Stimulated activated naive B cell treated with anti-CD40 and anti-IgM and Interleukin-4, amounts not matched to agents 10 μg/mL and 1 μg/mL and 100 μg/mL, for 72 hours (primary cell): ENCODE results near the gene SYPL1.

Experiments
- ATAC-seq, 2 donors: fragments of 150-1000 bp; cut with Tn5 transposase; replicated peaks; 2 replicates each; pipeline ENCODE4 v1.10.0; 2021; ENCODE audit warnings: moderate library complexity in 1 of 2
- DNase-seq: peaks from one replicate; pipeline ENCODE4 v3.0.0; 2021
- H3K27ac Mint-ChIP-seq: one replicate; pipeline ENCODE4 v1.8.0; 2022; ENCODE audit warnings: mild to moderate bottlenecking, mixed read lengths
- H3K27me3 Mint-ChIP-seq, 2 donors: one replicate each; pipeline ENCODE4 v1.8.0; 2022; ENCODE audit warnings: mixed read lengths in 2 of 2
- H3K36me3 Mint-ChIP-seq, 2 donors: one replicate each; pipeline ENCODE4 v1.8.0; 2022; ENCODE audit warnings: mixed read lengths in 2 of 2, mild to moderate bottlenecking in 1 of 2
- H3K4me1 Mint-ChIP-seq, 2 donors: one replicate each; pipeline ENCODE4 v1.8.0; 2022; ENCODE audit warnings: mixed read lengths in 2 of 2, mild to moderate bottlenecking in 1 of 2
- H3K4me3 Mint-ChIP-seq, 2 donors: one replicate each; pipeline ENCODE4 v1.8.0; 2022; ENCODE audit warnings: mild to moderate bottlenecking in 2 of 2, mixed read lengths in 2 of 2, moderate library complexity in 1 of 2
- H3K9me3 Mint-ChIP-seq, 2 donors: one replicate each; pipeline ENCODE4 v1.8.0; 2022; ENCODE audit warnings: mixed read lengths in 2 of 2, mild to moderate bottlenecking in 1 of 2

SYPL1 gene

GRCh38 chr7:106053109-106053508 lies 59.0 kb downstream of the SYPL1 start:
- H3K27me3 Mint-ChIP-seq: no peaks in the 10 kb centered on the region
- H3K4me3 Mint-ChIP-seq: no peak overlapping the region
- H3K4me1 Mint-ChIP-seq: peaks cover 59 to 92% of the 10 kb centered on the region in 2 donors
- no peaks in the 10 kb centered on the region for H3K36me3 Mint-ChIP-seq
- no peaks in the 10 kb centered on the region for H3K9me3 Mint-ChIP-seq
- ATAC-seq: no peak
- H3K27ac Mint-ChIP-seq: no peak overlapping the region
- DNase-seq: no peak

- ATAC-seq (no peak), DNase-seq (no peak)
- no peak overlapping the region for H3K27ac Mint-ChIP-seq
- no peaks in the 10 kb centered on the region for H3K36me3 Mint-ChIP-seq
- no peaks in the 10 kb centered on the region for H3K27me3 Mint-ChIP-seq
- H3K4me1 Mint-ChIP-seq: peaks cover 58 to 92% of the 10 kb centered on the region in 2 donors
- no peak overlapping the region for H3K4me3 Mint-ChIP-seq
- H3K9me3 Mint-ChIP-seq: no peaks in the 10 kb centered on the region
Measured at GRCh38 chr7:106052681-106053080, 59.4 kb downstream of the SYPL1 start.

GRCh38 chr7:106050746-106051117 lies 61.4 kb downstream of the SYPL1 start:
- H3K4me3 Mint-ChIP-seq: no peak overlapping the region
- no peaks in the 10 kb centered on the region for H3K27me3 Mint-ChIP-seq
- H3K9me3 Mint-ChIP-seq: no peaks in the 10 kb centered on the region
- DNase-seq (no peak), ATAC-seq (no peak)
- peaks cover 52 to 98% of the 10 kb centered on the region in 2 donors for H3K4me1 Mint-ChIP-seq
- no peaks in the 10 kb centered on the region for H3K36me3 Mint-ChIP-seq
- no peak overlapping the region for H3K27ac Mint-ChIP-seq

GRCh38 chr7:106050002-106050745 lies 61.9 kb downstream of the SYPL1 start:
- DNase-seq (no peak), ATAC-seq (peak in 1 of 2 donors; percentile 11)
- no peaks in the 10 kb centered on the region for H3K9me3 Mint-ChIP-seq
- H3K36me3 Mint-ChIP-seq: no peaks in the 10 kb centered on the region
- peaks cover 52 to 92% of the 10 kb centered on the region in 2 donors for H3K4me1 Mint-ChIP-seq
- H3K4me3 Mint-ChIP-seq: peak overlapping the region in 1 of 2 donors; percentile 23
- no peaks in the 10 kb centered on the region for H3K27me3 Mint-ChIP-seq
- peak overlapping the region; percentile 94 for H3K27ac Mint-ChIP-seq

GRCh38 chr7:106049139-106049752 lies 62.9 kb downstream of the SYPL1 start:
- peak overlapping the region; percentile 94 for H3K27ac Mint-ChIP-seq
- H3K27me3 Mint-ChIP-seq: no peaks in the 10 kb centered on the region
- ATAC-seq (peak; percentile 89 to 92), DNase-seq (peak; percentile 79)
- H3K36me3 Mint-ChIP-seq: no peaks in the 10 kb centered on the region
- H3K4me3 Mint-ChIP-seq: peak overlapping the region; percentile 23 to 52
- H3K9me3 Mint-ChIP-seq: no peaks in the 10 kb centered on the region
- H3K4me1 Mint-ChIP-seq: peaks cover 44 to 83% of the 10 kb centered on the region in 2 donors

- Mint-ChIP-seq H3K4me3 (no peak overlapping the region), H3K27me3 (no peaks in the 10 kb centered on the region), H3K9me3 (no peaks in the 10 kb centered on the region), H3K27ac (peak overlapping the region; percentile 94), H3K36me3 (no peaks in the 10 kb centered on the region), H3K4me1 (peaks cover 41 to 77% of the 10 kb centered on the region in 2 donors)
- DNase-seq (no peak), ATAC-seq (peak; percentile 40 to 50)
Measured at GRCh38 chr7:106048706-106049020, 63.4 kb downstream of the SYPL1 start.

GRCh38 chr7:106047818-106048705 lies 64.0 kb downstream of the SYPL1 start:
- peaks cover 38 to 72% of the 10 kb centered on the region in 2 donors for H3K4me1 Mint-ChIP-seq

GRCh38 chr7:106047184-106047583 lies 64.9 kb downstream of the SYPL1 start:
- Mint-ChIP-seq H3K9me3 (no peaks in the 10 kb centered on the region), H3K36me3 (no peaks in the 10 kb centered on the region), H3K27me3 (no peaks in the 10 kb centered on the region), H3K27ac (peak overlapping the region; percentile 25), H3K4me1 (peaks cover 41 to 72% of the 10 kb centered on the region in 2 donors), H3K4me3 (no peak overlapping the region)
- DNase-seq: no peak
- ATAC-seq: no peak

More at GRCh38 chr7:106047818-106048705, 64.0 kb downstream of the SYPL1 start:
- Mint-ChIP-seq H3K36me3 (no peaks in the 10 kb centered on the region), H3K27me3 (no peaks in the 10 kb centered on the region), H3K27ac (peak overlapping the region; percentile 14), H3K9me3 (no peaks in the 10 kb centered on the region), H3K4me3 (no peak overlapping the region)
- no peak for ATAC-seq
- DNase-seq: no peak

GRCh38 chr7:106045586-106045985 lies 66.5 kb downstream of the SYPL1 start:
- no peak overlapping the region for H3K4me3 Mint-ChIP-seq
- DNase-seq (no peak), ATAC-seq (no peak)
- peaks cover 38 to 69% of the 10 kb centered on the region in 2 donors for H3K4me1 Mint-ChIP-seq
- no peaks in the 10 kb centered on the region for H3K9me3 Mint-ChIP-seq
- no peaks in the 10 kb centered on the region for H3K27me3 Mint-ChIP-seq
- H3K27ac Mint-ChIP-seq: no peak overlapping the region
- H3K36me3 Mint-ChIP-seq: no peaks in the 10 kb centered on the region

- Mint-ChIP-seq H3K4me3 (no peak overlapping the region), H3K27ac (no peak overlapping the region), H3K36me3 (no peaks in the 10 kb centered on the region), H3K9me3 (no peaks in the 10 kb centered on the region), H3K4me1 (peaks cover 34 to 64% of the 10 kb centered on the region in 2 donors), H3K27me3 (no peaks in the 10 kb centered on the region)
- no peak for DNase-seq
- no peak for ATAC-seq
Measured at GRCh38 chr7:106045139-106045538, 67.0 kb downstream of the SYPL1 start.

GRCh38 chr7:106042196-106042611 lies 69.9 kb downstream of the SYPL1 start:
- no peaks in the 10 kb centered on the region for H3K27me3 Mint-ChIP-seq
- no peaks in the 10 kb centered on the region for H3K9me3 Mint-ChIP-seq
- H3K36me3 Mint-ChIP-seq: no peaks in the 10 kb centered on the region
- H3K27ac Mint-ChIP-seq: peak overlapping the region; percentile 33
- DNase-seq (no peak), ATAC-seq (peak; percentile 1 to 11)
- H3K4me3 Mint-ChIP-seq: peak overlapping the region; percentile 21 to 55
- peaks cover 16 to 35% of the 10 kb centered on the region in 2 donors for H3K4me1 Mint-ChIP-seq

GRCh38 chr7:106041140-106041717 lies 70.9 kb downstream of the SYPL1 start:
- Mint-ChIP-seq H3K36me3 (no peaks in the 10 kb centered on the region), H3K27me3 (no peaks in the 10 kb centered on the region), H3K9me3 (no peaks in the 10 kb centered on the region), H3K27ac (peak overlapping the region; percentile 65), H3K4me1 (peaks cover 12 to 31% of the 10 kb centered on the region in 2 donors), H3K4me3 (no peak overlapping the region)
- DNase-seq: no peak
- ATAC-seq: peak in 1 of 2 donors; percentile 36
